Erythroblast (primary cell): ENCODE results near the gene STAB2.

Source experiments
- GATA1 ChIP-seq: IDR thresholded peaks from 2 replicates; pipeline ENCODE4 v1.6.1; 2011; ENCODE audit warnings: low read depth, mild to moderate bottlenecking, control low read depth, low read length, moderate library complexity
- POLR2A ChIP-seq: IDR thresholded peaks from 2 replicates; pipeline ENCODE4 v1.6.1; 2011; ENCODE audit warnings: mild to moderate bottlenecking, low read length

DNA sequence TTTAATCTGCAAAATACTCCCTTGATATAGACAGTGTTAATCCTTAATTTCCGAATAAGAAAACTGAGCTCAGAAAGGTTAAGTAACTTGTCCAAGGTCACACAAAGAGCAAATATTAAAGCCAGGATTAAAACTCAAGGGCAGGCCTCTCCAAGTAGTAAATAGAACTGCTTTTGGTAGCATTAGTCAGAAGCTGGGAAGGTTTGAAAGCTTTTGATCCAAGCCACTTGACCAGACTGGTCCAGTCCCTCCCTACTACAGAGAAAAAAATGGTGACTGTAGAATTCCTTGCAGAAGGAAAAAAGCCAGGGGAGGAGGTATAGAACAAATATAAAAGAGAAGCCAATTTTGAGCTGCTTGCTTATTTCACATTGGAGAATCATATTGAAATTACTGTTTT, 142.4 kb downstream of the STAB2 start:
- TF ChIP-seq POLR2A (no peak), GATA1 (no peak)
